Tibial artery (tissue), 4 donors: ENCODE results near the gene ASB1.

ENCODE experiments used
- DNase-seq, 2 donors: peaks; one replicate each; pipeline ENCODE4 v3.0.0-alpha.2; 2019
- H3K27ac ChIP-seq, 2 donors: fragments of 200-600 bp; sonication (generic) in 1 of 2; 1 replicate in 1 of 2; 2 replicates in 1 of 2; pipeline ENCODE4 v1.5.1; 2018 to 2019; ENCODE audit warnings: mild to moderate bottlenecking in 1 of 2
- H3K27me3 ChIP-seq, 2 donors: fragments of 200-600 bp; sonication (generic) in 1 of 2; one replicate each; pipeline versions ENCODE4 v1.5.1 to v1.6.0; 2016 to 2019
- H3K36me3 ChIP-seq, 3 donors: fragments of 200-600 bp; sonication (generic) in 2 of 3; one replicate each; pipeline ENCODE4 v1.5.1; 2016 to 2019; ENCODE audit warnings: mild to moderate bottlenecking in 2 of 3
- H3K4me1 ChIP-seq, 4 donors: fragments of 200-600 bp; sonication (generic) in 2 of 4; 1 replicate in 3 of 4; 2 replicates in 1 of 4; pipeline ENCODE4 v1.5.1; 2016 to 2019
- H3K4me3 ChIP-seq, 2 donors: fragments of 200-600 bp; sonication (generic) in 1 of 2; 1 replicate in 1 of 2; 2 replicates in 1 of 2; pipeline ENCODE4 v1.5.1; 2018 to 2019; ENCODE audit warnings: mild to moderate bottlenecking in 2 of 2
- H3K9me3 ChIP-seq, 3 donors: fragments of 200-600 bp; sonication (generic) in 1 of 3; one replicate each; pipeline ENCODE4 v1.5.1; 2016 to 2019
- intact Hi-C: fragments of 100-400 bp; cut with DNase I; formaldehyde crosslinking; loops from one replicate; pipeline ENCODE4 v1.15.0; 2023; ENCODE audit warnings: low total_unique reads
- TF ChIP-seq, protein P1 (sequence below), 2 experiments: fragments of 200-600 bp in 1 of 2; fragments of 450-650 bp in 1 of 2; IDR thresholded peaks; one replicate each; pipeline ENCODE4 v1.5.1; 2017 to 2019; ENCODE audit warnings: antibody characterized with exemption in 2 of 2, mild to moderate bottlenecking in 1 of 2, moderate library complexity in 1 of 2

ASB1 gene

DNA sequence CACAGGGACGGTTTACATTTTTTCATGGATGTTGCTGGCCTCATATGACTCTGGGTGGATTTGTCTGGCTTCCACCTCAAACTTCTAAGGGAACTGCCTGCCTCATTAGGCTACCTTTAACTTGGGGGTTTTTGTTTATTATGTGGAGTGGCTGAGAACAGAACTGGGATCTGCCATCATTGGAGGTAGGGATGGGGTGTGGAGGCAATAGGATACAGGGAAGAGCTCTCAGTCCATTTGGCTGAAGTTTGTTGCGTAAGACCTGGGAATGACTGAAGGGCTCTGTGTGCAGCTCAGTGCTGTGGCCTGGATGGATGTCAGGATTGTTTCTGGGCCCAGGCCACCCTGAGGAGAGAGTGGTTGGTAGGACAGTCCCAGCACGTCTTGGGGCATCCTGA is 31.2 kb downstream of the ASB1 start:
- Histone ChIP-seq H3K9me3 (peaks cover 0 to 7% (median 4%) of the 10 kb centered on the region in 3 donors), H3K36me3 (no peaks in the 10 kb centered on the region), H3K4me3 (no peak overlapping the region), H3K27ac (peak overlapping the region; percentile 63 to 71), H3K4me1 (peaks cover 0 to 22% (median 17%) of the 10 kb centered on the region in 4 donors), H3K27me3 (no peaks in the 10 kb centered on the region)
- peak in 1 of 2 donors; percentile 37 for DNase-seq
- intact Hi-C loops = loop anchor here (5.0 kb wide), 1 partner anchor 76 kb away; no protein-coding TSS in a partner anchor
- TF ChIP-seq, protein P1, sequence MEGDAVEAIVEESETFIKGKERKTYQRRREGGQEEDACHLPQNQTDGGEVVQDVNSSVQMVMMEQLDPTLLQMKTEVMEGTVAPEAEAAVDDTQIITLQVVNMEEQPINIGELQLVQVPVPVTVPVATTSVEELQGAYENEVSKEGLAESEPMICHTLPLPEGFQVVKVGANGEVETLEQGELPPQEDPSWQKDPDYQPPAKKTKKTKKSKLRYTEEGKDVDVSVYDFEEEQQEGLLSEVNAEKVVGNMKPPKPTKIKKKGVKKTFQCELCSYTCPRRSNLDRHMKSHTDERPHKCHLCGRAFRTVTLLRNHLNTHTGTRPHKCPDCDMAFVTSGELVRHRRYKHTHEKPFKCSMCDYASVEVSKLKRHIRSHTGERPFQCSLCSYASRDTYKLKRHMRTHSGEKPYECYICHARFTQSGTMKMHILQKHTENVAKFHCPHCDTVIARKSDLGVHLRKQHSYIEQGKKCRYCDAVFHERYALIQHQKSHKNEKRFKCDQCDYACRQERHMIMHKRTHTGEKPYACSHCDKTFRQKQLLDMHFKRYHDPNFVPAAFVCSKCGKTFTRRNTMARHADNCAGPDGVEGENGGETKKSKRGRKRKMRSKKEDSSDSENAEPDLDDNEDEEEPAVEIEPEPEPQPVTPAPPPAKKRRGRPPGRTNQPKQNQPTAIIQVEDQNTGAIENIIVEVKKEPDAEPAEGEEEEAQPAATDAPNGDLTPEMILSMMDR (IDR thresholded peaks at IDR 0.05) = no peak

DNA sequence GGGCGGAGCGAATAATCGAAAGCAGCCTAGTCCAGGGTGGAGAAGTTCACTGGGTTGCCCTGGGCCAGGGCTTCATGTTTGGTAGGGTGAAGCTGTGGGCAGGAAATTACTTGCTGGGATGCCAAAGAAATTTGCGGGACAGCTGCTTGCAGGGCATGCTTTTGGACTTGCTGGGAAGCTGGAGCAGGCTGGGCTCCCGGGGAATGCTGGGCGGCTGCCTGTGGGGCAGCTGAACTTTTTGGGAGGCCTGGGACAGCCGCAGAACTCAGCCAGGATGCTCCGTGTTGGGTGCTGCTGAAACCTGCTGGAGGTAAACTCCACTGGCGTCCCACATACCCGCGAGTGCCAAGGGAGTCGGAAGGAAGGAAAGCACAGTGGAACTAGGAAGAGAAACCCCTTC is 31.9 kb downstream of the ASB1 start:
- no peaks in the 10 kb centered on the region for H3K36me3 ChIP-seq
- intact Hi-C loops = loop anchor here (5.0 kb wide), 1 partner anchor 76 kb away; no protein-coding TSS in a partner anchor
- H3K27me3 ChIP-seq = no peaks in the 10 kb centered on the region
- H3K9me3 ChIP-seq = peaks cover 0 to 7% (median 4%) of the 10 kb centered on the region in 3 donors
- peak overlapping the region in 1 of 2 donors; percentile 6 for H3K4me3 ChIP-seq
- TF ChIP-seq, protein P1 (IDR thresholded peaks at IDR 0.05) = no peak
- peaks cover 0 to 22% (median 17%) of the 10 kb centered on the region in 4 donors for H3K4me1 ChIP-seq
- peak in 1 of 2 donors; percentile 71 for DNase-seq
- peak overlapping the region; percentile 63 to 71 for H3K27ac ChIP-seq

DNA sequence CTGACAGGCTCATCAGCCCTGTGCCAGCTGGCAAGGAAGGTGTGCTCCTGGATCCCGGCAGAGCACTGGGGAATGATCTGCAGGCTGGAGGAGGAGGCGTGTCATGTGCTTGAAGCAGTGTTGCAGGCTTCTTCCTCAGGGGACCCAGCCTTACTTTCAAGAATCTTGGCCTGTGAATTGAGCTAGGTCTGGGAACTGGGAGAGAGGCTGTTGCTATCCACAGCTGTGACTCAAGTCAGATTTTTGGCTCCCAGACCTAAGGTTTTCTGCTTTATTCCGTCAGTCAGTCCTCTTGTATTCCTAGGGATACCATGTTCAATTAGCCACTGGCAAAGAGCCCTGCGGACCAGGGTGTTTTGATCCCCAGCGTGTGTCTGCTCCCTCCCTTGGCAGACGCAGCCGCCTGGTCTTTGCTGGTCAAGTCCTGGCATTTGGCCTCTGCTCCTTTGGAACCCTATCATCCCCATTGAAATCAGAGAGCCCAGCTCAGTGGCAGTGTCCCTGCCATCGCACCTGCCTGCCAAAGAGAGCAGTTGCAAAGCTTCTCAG is 32.4 kb downstream of the ASB1 start:
- H3K9me3 ChIP-seq = peaks cover 0 to 7% (median 4%) of the 10 kb centered on the region in 3 donors
- peak overlapping the region in 1 of 2 donors; percentile 6 for H3K4me3 ChIP-seq
- TF ChIP-seq, protein P1 (IDR thresholded peaks at IDR 0.05) = no peak
- H3K27me3 ChIP-seq = no peaks in the 10 kb centered on the region
- intact Hi-C loops = loop anchor here (5.0 kb wide), 1 partner anchor 77 kb away; no protein-coding TSS in a partner anchor
- DNase-seq = peak; percentile 84 to 87
- peak overlapping the region; percentile 63 to 71 for H3K27ac ChIP-seq
- peaks cover 0 to 22% (median 17%) of the 10 kb centered on the region in 4 donors for H3K4me1 ChIP-seq
- H3K36me3 ChIP-seq = no peaks in the 10 kb centered on the region

DNA sequence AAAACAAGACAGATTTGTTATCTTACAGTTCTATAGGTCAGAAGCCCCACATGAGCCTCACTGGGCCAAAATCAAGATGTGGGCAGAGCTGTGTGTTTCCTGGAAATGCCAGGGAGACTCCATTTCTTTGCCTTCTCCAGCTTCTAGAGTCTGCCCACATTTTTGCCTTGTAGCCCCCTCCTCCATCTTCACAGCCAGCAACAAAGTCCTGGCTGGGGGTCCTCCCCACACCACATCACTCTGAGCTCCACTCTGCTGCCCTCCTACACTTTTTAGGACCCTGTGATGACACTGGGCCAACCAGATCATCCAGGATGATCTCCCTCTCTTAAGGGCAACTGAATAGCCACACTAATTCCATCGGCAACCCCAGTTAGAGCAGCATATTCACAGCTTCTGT is 34.3 kb downstream of the ASB1 start:
- TF ChIP-seq, protein P1 (IDR thresholded peaks at IDR 0.05) = no peak
- intact Hi-C loops = loop anchor here (5.0 kb wide), 1 partner anchor 89 kb away; no protein-coding TSS in a partner anchor
- DNase-seq = no peak
- Histone ChIP-seq H3K4me1 (peaks cover 0 to 22% (median 17%) of the 10 kb centered on the region in 4 donors), H3K27ac (no peak overlapping the region), H3K36me3 (no peaks in the 10 kb centered on the region), H3K4me3 (no peak overlapping the region), H3K27me3 (no peaks in the 10 kb centered on the region), H3K9me3 (peaks cover 0 to 4% (median 2%) of the 10 kb centered on the region in 3 donors)

DNA sequence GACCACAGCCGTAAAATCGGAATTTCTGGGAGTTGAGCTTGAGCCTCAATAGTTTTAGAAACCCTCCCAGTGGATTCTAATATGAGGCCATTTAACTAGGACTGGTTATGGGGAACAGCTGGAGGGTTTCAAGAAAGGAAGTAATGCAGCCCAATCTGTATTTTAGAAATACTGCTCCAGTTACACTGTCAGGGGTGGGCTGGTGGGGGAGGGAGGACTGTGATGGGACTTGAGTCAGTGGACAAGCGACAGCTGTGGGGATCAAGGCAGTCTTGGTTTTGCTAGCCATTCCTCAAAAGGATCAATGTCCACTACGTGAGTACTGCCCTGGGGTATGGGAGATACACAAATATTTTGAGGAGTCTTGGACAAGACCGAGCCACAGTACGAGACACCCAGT is 34.8 kb downstream of the ASB1 start:
- H3K27me3 ChIP-seq = no peaks in the 10 kb centered on the region
- no peak overlapping the region for H3K4me3 ChIP-seq
- peaks cover 0 to 22% (median 17%) of the 10 kb centered on the region in 4 donors for H3K4me1 ChIP-seq
- intact Hi-C loops = loop anchor here (5.0 kb wide), 1 partner anchor 89 kb away; no protein-coding TSS in a partner anchor
- DNase-seq = no peak
- peaks cover 0 to under 1% (median 0%) of the 10 kb centered on the region in 3 donors for H3K9me3 ChIP-seq
- TF ChIP-seq, protein P1 (IDR thresholded peaks at IDR 0.05) = no peak
- no peak overlapping the region for H3K27ac ChIP-seq
- no peaks in the 10 kb centered on the region for H3K36me3 ChIP-seq
